ENCODE data around the gene MAPKAPK2.

MAPKAPK2 gene

DNA sequence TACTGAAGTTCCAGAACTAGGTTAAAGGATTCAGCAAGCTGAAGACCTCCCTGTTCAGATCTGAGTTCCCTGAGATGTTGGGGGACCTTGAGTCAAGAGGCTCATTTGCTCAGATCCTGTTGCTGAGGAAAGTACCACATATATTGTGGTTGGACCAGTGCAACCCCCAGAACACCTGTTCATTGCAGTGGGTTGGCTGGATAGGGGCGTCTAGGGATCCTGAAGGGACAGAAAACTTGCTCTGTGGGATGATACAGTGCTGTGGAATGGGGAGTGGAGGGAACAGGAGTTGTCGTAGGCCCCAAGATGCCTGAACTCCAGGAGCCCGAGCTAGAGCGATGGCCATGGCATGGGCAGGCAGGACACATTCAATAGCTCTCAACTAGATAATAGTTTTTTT lies 24.6 kb upstream of the MAPKAPK2 start:
- Histone ChIP-seq H3K9me3 (ENCODE audit: insufficient read depth, low read length) (no peaks in the 10 kb centered on the region), H3K9ac (ENCODE audit: insufficient read length, low read depth) (no peak overlapping the region), H3K4me1 (ENCODE audit: insufficient read depth, insufficient read length) (peaks cover 9% of the 10 kb centered on the region), H3K36me3 (ENCODE audit: insufficient read depth, insufficient read length, low read length) (no peaks in the 10 kb centered on the region), H3K27me3 (ENCODE audit: insufficient read depth, insufficient read length) (peaks cover 32% of the 10 kb centered on the region), H3K4me3 (ENCODE audit: insufficient read length, low read depth) (no peak overlapping the region)
- TF ChIP-seq YY1 (IDR thresholded peaks at IDR 0.05; ENCODE audit: insufficient read depth, insufficient read length) = no peak
- TF ChIP-seq ZNF274 (IDR thresholded peaks at IDR 0.05; ENCODE audit: low read depth, low read length) = no peak
- TF ChIP-seq SUZ12 (IDR thresholded peaks at IDR 0.05; ENCODE audit: extremely low read depth, insufficient read depth, insufficient read length) = no peak
- DNase-seq (ENCODE audit: low read depth, low spot score) = no peak

DNA sequence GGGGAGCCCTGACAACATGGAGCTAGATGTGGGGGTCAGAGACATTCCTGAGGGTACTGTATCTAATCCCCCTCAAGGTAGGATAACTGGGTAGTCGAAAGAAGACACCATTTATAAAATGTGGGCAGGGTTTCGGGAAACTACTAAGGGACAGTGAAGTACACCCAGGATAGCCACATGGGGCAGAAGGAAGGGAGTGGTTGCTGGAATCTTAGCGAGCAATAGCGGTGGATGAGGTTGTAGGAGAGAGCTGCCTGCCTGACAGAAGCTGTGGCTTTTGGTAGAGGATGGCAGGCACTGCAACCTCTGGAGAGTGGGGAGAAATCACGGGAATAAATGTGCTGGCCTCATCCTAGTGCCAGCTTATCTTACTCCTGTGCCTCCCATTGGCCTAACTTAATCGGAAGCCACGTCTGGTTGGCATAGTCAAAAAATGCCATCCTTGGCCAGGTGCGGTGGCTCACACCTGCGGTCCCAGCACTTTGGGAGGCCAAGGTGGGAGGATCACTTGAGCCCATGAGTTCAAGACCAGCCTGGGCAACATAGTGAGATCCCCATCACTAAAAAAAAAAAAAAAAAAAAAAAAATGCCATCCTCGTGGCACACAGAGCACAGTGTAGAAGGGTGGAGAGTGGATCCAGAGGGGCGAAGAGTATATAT lies 23.4 kb upstream of the MAPKAPK2 start:
- peaks cover 32% of the 10 kb centered on the region for H3K27me3 ChIP-seq (ENCODE audit: insufficient read depth, insufficient read length)
- no peaks in the 10 kb centered on the region for H3K36me3 ChIP-seq (ENCODE audit: insufficient read depth, insufficient read length, low read length)
- no peak for DNase-seq (ENCODE audit: low read depth, low spot score)
- H3K9ac ChIP-seq (ENCODE audit: insufficient read length, low read depth) = no peak overlapping the region
- no peak for TF ChIP-seq SUZ12 (IDR thresholded peaks at IDR 0.05; ENCODE audit: extremely low read depth, insufficient read depth, insufficient read length)
- TF ChIP-seq YY1 (IDR thresholded peaks at IDR 0.05; ENCODE audit: insufficient read depth, insufficient read length) = no peak
- TF ChIP-seq ZNF274 (IDR thresholded peaks at IDR 0.05; ENCODE audit: low read depth, low read length) = no peak
- H3K9me3 ChIP-seq (ENCODE audit: insufficient read depth, low read length) = no peaks in the 10 kb centered on the region
- peaks cover 9% of the 10 kb centered on the region for H3K4me1 ChIP-seq (ENCODE audit: insufficient read depth, insufficient read length)
- no peak overlapping the region for H3K4me3 ChIP-seq (ENCODE audit: insufficient read length, low read depth)

DNA sequence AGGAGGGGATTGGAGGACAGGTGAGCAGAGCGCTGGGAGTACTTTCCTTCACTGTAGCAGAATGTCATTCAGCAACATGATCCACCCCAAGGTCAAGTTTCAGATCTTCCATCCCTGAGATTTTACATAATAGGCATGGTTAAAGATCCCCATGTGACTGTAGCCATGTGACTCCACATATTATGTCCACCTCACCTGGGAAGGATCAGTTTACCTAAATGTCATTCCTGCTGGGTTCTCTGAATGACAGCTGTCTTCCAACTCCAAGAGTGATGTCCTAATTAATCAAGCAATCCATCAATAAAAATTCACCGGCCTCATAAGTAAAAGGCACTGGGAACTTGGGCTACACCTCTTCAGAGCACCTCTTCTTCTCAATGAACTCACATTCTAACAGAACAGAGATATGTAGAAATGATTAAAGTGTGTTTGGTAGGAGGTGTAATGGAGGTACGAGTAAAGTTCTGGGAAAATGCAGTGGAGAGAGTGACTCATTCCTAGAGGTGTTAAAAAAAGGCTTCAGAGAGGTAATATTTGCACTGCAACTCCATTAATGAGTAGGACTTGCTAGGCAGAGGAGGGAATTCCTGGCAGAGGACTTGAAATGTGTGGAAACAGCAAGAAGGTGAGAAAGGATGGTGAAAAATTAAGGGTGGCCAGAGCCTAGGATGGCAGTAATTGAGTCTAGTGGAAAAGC lies 22.2 kb upstream of the MAPKAPK2 start:
- Histone ChIP-seq H3K36me3 (ENCODE audit: insufficient read depth, insufficient read length, low read length) (no peaks in the 10 kb centered on the region), H3K4me1 (ENCODE audit: insufficient read depth, insufficient read length) (peaks cover 9% of the 10 kb centered on the region), H3K4me3 (ENCODE audit: insufficient read length, low read depth) (no peak overlapping the region), H3K27me3 (ENCODE audit: insufficient read depth, insufficient read length) (peaks cover 24% of the 10 kb centered on the region), H3K9ac (ENCODE audit: insufficient read length, low read depth) (no peak overlapping the region), H3K9me3 (ENCODE audit: insufficient read depth, low read length) (no peaks in the 10 kb centered on the region)
- TF ChIP-seq YY1 (IDR thresholded peaks at IDR 0.05; ENCODE audit: insufficient read depth, insufficient read length) (no peak), SUZ12 (IDR thresholded peaks at IDR 0.05; ENCODE audit: extremely low read depth, insufficient read depth, insufficient read length) (no peak), ZNF274 (IDR thresholded peaks at IDR 0.05; ENCODE audit: low read depth, low read length) (no peak)
- DNase-seq (ENCODE audit: low read depth, low spot score) = no peak

DNA sequence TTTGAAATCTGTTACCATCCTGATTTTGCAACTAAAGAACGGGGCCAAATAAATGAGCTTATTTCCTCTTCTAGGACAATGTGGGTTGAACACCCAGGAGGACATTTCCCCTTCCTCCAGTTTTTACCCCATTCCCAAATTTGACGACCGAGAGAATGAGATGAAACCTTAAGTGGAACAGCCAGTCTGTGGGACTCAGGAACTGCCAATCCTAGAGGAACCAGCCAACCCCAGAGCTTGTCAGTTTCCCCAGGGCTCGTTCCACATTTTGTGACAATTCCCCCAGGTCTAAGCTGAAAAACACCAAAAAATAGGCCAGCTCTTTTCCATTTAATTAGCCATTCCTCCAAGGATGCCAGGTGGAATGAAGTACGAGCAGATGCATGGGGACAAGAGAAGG lies 21.3 kb upstream of the MAPKAPK2 start:
- TF ChIP-seq SUZ12 (IDR thresholded peaks at IDR 0.05; ENCODE audit: extremely low read depth, insufficient read depth, insufficient read length) (no peak), YY1 (IDR thresholded peaks at IDR 0.05; ENCODE audit: insufficient read depth, insufficient read length) (no peak), ZNF274 (IDR thresholded peaks at IDR 0.05; ENCODE audit: low read depth, low read length) (no peak)

DNA sequence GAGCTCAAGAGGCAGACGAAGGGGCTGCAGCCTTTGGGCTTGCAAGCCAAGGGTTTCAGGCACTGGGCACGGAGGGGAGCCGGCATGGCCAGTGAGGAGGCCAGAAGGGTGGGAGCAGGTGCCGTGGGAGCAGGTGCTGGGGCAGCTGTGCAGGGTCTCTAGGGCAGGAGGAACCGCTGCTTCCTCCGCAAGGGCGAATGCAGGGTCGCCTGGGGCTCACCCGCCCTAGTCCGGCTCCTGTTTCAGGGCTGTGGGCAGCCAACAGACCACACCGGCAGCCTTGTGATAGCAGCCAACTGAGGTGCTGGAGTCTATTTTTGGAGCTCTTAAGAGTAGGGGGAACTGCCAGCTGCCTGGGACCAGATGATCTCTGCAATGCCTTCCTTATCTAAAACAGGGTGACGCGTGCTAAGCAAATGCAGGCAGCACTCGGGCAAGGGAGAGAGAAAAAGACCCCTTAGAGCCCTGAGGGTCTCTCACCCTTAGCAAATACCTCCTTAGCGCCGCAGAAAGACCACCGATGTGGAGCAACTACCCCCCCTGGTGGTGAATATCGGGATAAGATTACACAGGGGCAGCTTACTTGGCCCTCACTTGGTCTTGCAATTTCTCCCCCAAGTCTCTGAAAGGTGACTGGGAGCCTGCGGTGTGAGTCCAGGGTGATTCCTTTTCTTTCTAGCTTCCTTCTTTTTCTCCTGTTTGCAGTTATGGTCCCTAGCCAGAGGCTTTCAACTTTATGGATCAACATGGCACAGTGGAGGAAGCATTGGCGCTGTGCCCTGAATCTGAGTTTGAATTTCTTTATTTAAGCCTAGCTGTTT lies 20.7 kb upstream of the MAPKAPK2 start:
- Histone ChIP-seq H3K4me3 (ENCODE audit: insufficient read length, low read depth) (no peak overlapping the region), H3K36me3 (ENCODE audit: insufficient read depth, insufficient read length, low read length) (no peaks in the 10 kb centered on the region), H3K4me1 (ENCODE audit: insufficient read depth, insufficient read length) (peaks cover 9% of the 10 kb centered on the region), H3K9me3 (ENCODE audit: insufficient read depth, low read length) (no peaks in the 10 kb centered on the region), H3K27me3 (ENCODE audit: insufficient read depth, insufficient read length) (peaks cover 22% of the 10 kb centered on the region), H3K9ac (ENCODE audit: insufficient read length, low read depth) (no peak overlapping the region)
- peak; percentile 86 for DNase-seq (ENCODE audit: low read depth, low spot score)
- TF ChIP-seq ZNF274 (IDR thresholded peaks at IDR 0.05; ENCODE audit: low read depth, low read length) = no peak
- TF ChIP-seq YY1 (IDR thresholded peaks at IDR 0.05; ENCODE audit: insufficient read depth, insufficient read length) = no peak
- TF ChIP-seq SUZ12 (IDR thresholded peaks at IDR 0.05; ENCODE audit: extremely low read depth, insufficient read depth, insufficient read length) = no peak

More for the DNA sequence above, 21.3 kb upstream of the MAPKAPK2 start:
- no peak for DNase-seq (ENCODE audit: low read depth, low spot score)
- Histone ChIP-seq H3K9me3 (ENCODE audit: insufficient read depth, low read length) (no peaks in the 10 kb centered on the region), H3K9ac (ENCODE audit: insufficient read length, low read depth) (no peak overlapping the region), H3K4me1 (ENCODE audit: insufficient read depth, insufficient read length) (peaks cover 9% of the 10 kb centered on the region), H3K27me3 (ENCODE audit: insufficient read depth, insufficient read length) (peaks cover 22% of the 10 kb centered on the region), H3K36me3 (ENCODE audit: insufficient read depth, insufficient read length, low read length) (no peaks in the 10 kb centered on the region), H3K4me3 (ENCODE audit: insufficient read length, low read depth) (no peak overlapping the region)

DNA sequence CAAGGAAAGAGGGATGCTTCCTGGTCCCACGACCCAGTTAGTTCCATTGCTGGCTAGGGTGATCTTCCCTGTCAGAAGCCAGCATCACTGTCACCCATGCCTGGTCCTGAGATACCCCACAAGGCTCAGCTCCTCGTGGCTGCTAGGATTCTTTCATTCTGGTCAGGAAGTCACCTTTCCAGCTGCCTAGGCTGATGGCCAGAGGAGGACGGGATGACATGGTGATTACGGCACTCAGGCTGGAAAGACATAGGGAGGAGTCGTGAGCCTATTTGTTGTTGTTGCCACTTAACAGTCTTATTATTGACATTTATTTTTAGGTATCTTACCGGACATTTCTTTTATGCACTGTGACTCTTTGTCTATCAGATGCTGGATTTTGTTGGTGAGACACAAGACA lies 20.0 kb upstream of the MAPKAPK2 start:
- no peaks in the 10 kb centered on the region for H3K36me3 ChIP-seq (ENCODE audit: insufficient read depth, insufficient read length, low read length)
- peaks cover 22% of the 10 kb centered on the region for H3K27me3 ChIP-seq (ENCODE audit: insufficient read depth, insufficient read length)
- no peaks in the 10 kb centered on the region for H3K9me3 ChIP-seq (ENCODE audit: insufficient read depth, low read length)
- peaks cover 5% of the 10 kb centered on the region for H3K4me1 ChIP-seq (ENCODE audit: insufficient read depth, insufficient read length)
- H3K9ac ChIP-seq (ENCODE audit: insufficient read length, low read depth) = peak overlapping the region; percentile 38
- no peak for TF ChIP-seq YY1 (IDR thresholded peaks at IDR 0.05; ENCODE audit: insufficient read depth, insufficient read length)
- no peak for TF ChIP-seq ZNF274 (IDR thresholded peaks at IDR 0.05; ENCODE audit: low read depth, low read length)
- no peak for TF ChIP-seq SUZ12 (IDR thresholded peaks at IDR 0.05; ENCODE audit: extremely low read depth, insufficient read depth, insufficient read length)
- no peak for DNase-seq (ENCODE audit: low read depth, low spot score)
- no peak overlapping the region for H3K4me3 ChIP-seq (ENCODE audit: insufficient read length, low read depth)
